ENCODE results near the gene RAD50. TPM values are rescaled to one million over a fixed set of nuclear protein-coding genes. Genes with fewer than 3 reads are reported as not detected.

RAD50 gene
- total and polyA plus RNA-seq, 2 donors (not counting 1 experiment from before 2014, with no cell fraction given), result 21.5 to 35.7 TPM

DNA sequence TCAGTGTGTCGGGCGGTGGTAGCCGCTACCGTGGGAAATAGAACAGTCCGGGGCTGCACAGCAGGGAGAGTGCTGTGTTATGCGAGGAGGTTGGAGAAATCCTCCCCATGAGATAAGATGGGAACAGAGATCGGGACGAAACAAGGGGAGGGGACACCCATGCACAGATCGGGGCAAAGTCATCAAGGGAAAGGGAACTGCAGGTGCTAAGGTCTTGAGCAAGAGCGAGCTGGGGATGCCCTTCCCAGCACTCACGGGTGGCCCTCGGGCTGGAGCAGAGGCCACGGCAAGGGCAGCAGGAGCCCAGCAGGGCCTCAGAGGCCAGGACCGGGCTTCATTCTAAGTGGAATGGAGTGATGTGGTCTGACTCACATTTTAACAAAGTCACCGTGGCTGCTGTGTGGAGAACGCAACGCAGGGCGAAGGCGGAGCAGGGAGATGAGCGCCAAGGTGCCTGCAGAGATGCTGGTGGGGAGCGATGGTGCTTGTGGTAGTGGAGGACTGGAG lies 108.8 kb downstream of the RAD50 start:
- DNase-seq (ENCODE audit: low read depth in 2 of 2), result no peak

DNA sequence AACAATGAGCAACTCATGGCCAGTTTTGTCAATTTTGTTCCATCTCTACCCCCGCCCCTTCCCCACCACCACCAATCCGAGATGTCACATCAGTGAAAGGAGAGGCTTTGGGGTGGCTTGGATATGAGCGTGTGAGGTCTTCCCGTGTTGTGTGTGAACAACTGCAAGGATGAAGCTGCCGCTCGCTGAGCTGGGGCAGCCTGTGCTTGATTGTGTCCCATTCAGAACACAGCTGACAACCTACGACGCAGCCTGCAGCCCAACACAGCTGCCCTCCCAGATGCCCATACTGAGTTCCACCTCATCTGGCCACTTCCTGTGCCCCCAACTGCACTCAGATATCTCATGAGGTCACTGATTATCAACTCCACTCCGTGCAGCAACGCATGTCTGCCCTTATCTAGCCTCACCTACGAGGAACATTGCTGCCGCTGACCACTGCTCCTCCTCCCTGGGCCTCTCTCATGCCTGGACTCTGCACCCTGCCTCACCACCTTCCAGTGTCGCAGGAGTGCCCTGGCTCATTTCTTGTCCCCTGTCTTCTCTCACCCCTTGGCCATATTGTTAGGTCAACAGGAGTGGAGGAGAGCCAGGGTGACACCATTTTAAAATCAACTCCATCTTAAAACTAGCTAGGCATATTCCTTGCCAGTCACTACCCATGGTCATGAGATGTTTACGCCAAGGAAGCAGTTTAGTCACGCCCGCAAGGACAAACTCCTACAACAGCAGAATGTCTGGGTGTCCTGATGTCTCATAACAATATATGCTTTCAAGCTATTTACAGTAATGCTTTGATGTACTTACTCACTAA lies 109.7 kb downstream of the RAD50 start:
- H3K27ac ChIP-seq (ENCODE audit: insufficient read depth, low read length), result no peak overlapping the region
- DNase-seq (ENCODE audit: low read depth in 2 of 2), result no peak
- H3K4me2 ChIP-seq (ENCODE audit: extremely low read depth, insufficient read depth, low read length), result no peak overlapping the region
- no peak overlapping the region for H2AFZ ChIP-seq (ENCODE audit: low read length)
- no peaks in the 10 kb centered on the region for H3K79me2 ChIP-seq (ENCODE audit: control insufficient read depth, insufficient read depth, low read length)
- no peaks in the 10 kb centered on the region for H3K36me3 ChIP-seq (ENCODE audit: control insufficient read depth, insufficient read depth, low read length)
- TF ChIP-seq, protein P1, sequence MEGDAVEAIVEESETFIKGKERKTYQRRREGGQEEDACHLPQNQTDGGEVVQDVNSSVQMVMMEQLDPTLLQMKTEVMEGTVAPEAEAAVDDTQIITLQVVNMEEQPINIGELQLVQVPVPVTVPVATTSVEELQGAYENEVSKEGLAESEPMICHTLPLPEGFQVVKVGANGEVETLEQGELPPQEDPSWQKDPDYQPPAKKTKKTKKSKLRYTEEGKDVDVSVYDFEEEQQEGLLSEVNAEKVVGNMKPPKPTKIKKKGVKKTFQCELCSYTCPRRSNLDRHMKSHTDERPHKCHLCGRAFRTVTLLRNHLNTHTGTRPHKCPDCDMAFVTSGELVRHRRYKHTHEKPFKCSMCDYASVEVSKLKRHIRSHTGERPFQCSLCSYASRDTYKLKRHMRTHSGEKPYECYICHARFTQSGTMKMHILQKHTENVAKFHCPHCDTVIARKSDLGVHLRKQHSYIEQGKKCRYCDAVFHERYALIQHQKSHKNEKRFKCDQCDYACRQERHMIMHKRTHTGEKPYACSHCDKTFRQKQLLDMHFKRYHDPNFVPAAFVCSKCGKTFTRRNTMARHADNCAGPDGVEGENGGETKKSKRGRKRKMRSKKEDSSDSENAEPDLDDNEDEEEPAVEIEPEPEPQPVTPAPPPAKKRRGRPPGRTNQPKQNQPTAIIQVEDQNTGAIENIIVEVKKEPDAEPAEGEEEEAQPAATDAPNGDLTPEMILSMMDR (conservative IDR thresholded peaks at IDR 0.05 in 1 of 2, IDR thresholded peaks at IDR 0.05 in 1 of 2; ENCODE audit: low read depth in 1 of 2, low read length in 2 of 2), result no peak
- no peak for TF ChIP-seq EZH2 (IDR thresholded peaks at IDR 0.05; ENCODE audit: low read length, missing control alignments)
- H3K9ac ChIP-seq (ENCODE audit: insufficient read depth, low read length), result no peak overlapping the region
- H4K20me1 ChIP-seq (ENCODE audit: control insufficient read depth, extremely low read depth, insufficient read depth, low read length), result no peaks in the 10 kb centered on the region
- H3K9me3 ChIP-seq (ENCODE audit: control insufficient read depth, insufficient read depth, low read depth, low read length), result no peaks in the 10 kb centered on the region
- no peaks in the 10 kb centered on the region for H3K27me3 ChIP-seq (ENCODE audit: control insufficient read depth, insufficient read depth, low read length)
- H3K4me1 ChIP-seq (ENCODE audit: control insufficient read depth, extremely low read depth, insufficient read depth, low read length), result peaks cover 2% of the 10 kb centered on the region
- no peak overlapping the region for H3K4me3 ChIP-seq (replicated peaks in 1 of 4; ENCODE audit: control extremely low read depth in 1 of 4, insufficient read depth in 1 of 4, low read depth in 3 of 4, low read length in 4 of 4)

More for the DNA sequence above, 108.8 kb downstream of the RAD50 start:
- Histone ChIP-seq H4K20me1 (ENCODE audit: control insufficient read depth, extremely low read depth, insufficient read depth, low read length) (no peaks in the 10 kb centered on the region), H3K9ac (ENCODE audit: insufficient read depth, low read length) (no peak overlapping the region), H3K27ac (ENCODE audit: insufficient read depth, low read length) (no peak overlapping the region), H3K4me2 (ENCODE audit: extremely low read depth, insufficient read depth, low read length) (no peak overlapping the region), H3K79me2 (ENCODE audit: control insufficient read depth, insufficient read depth, low read length) (no peaks in the 10 kb centered on the region), H3K4me1 (ENCODE audit: control insufficient read depth, extremely low read depth, insufficient read depth, low read length) (peaks cover 2% of the 10 kb centered on the region), H3K9me3 (ENCODE audit: control insufficient read depth, insufficient read depth, low read depth, low read length) (no peaks in the 10 kb centered on the region), H3K36me3 (ENCODE audit: control insufficient read depth, insufficient read depth, low read length) (no peaks in the 10 kb centered on the region), H3K27me3 (ENCODE audit: control insufficient read depth, insufficient read depth, low read length) (no peaks in the 10 kb centered on the region), H2AFZ (ENCODE audit: low read length) (no peak overlapping the region), H3K4me3 (replicated peaks in 1 of 4; ENCODE audit: control extremely low read depth in 1 of 4, insufficient read depth in 1 of 4, low read depth in 3 of 4, low read length in 4 of 4) (no peak overlapping the region)
- TF ChIP-seq, protein P1 (conservative IDR thresholded peaks at IDR 0.05 in 1 of 2, IDR thresholded peaks at IDR 0.05 in 1 of 2; ENCODE audit: low read depth in 1 of 2, low read length in 2 of 2), result no peak
- TF ChIP-seq EZH2 (IDR thresholded peaks at IDR 0.05; ENCODE audit: low read length, missing control alignments), result no peak

DNA sequence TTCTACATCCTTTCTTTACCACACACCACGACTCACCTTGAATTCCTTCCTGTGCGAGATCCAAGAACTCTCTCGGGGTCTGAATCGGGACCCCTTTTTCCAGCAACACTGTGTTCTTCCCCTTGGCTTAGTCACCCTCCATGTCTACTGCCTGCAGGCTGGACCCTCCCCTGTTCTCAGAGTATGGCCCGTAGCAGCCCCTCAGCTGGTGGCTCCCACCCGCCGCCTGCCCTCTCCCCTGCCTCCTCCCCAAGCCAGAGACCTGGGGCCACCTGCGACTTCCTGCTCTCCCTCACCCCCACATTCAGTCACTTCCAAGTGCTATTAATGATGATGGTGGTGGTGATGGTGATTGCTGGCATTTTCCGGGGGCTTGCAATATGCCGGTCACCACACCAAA lies 110.5 kb downstream of the RAD50 start:
- H4K20me1 ChIP-seq (ENCODE audit: control insufficient read depth, extremely low read depth, insufficient read depth, low read length), result no peaks in the 10 kb centered on the region
- TF ChIP-seq EZH2 (IDR thresholded peaks at IDR 0.05; ENCODE audit: low read length, missing control alignments), result no peak
- TF ChIP-seq, protein P1 (conservative IDR thresholded peaks at IDR 0.05 in 1 of 2, IDR thresholded peaks at IDR 0.05 in 1 of 2; ENCODE audit: low read depth in 1 of 2, low read length in 2 of 2), result no peak
- H3K27me3 ChIP-seq (ENCODE audit: control insufficient read depth, insufficient read depth, low read length), result no peaks in the 10 kb centered on the region
- no peak overlapping the region for H2AFZ ChIP-seq (ENCODE audit: low read length)
- H3K27ac ChIP-seq (ENCODE audit: insufficient read depth, low read length), result no peak overlapping the region
- H3K4me3 ChIP-seq (replicated peaks in 1 of 4; ENCODE audit: control extremely low read depth in 1 of 4, insufficient read depth in 1 of 4, low read depth in 3 of 4, low read length in 4 of 4), result no peak overlapping the region
- no peaks in the 10 kb centered on the region for H3K9me3 ChIP-seq (ENCODE audit: control insufficient read depth, insufficient read depth, low read depth, low read length)
- peaks cover 2% of the 10 kb centered on the region for H3K4me1 ChIP-seq (ENCODE audit: control insufficient read depth, extremely low read depth, insufficient read depth, low read length)
- H3K4me2 ChIP-seq (ENCODE audit: extremely low read depth, insufficient read depth, low read length), result no peak overlapping the region
- H3K9ac ChIP-seq (ENCODE audit: insufficient read depth, low read length), result no peak overlapping the region
- no peak for DNase-seq (ENCODE audit: low read depth in 2 of 2)
- H3K36me3 ChIP-seq (ENCODE audit: control insufficient read depth, insufficient read depth, low read length), result no peaks in the 10 kb centered on the region
- H3K79me2 ChIP-seq (ENCODE audit: control insufficient read depth, insufficient read depth, low read length), result no peaks in the 10 kb centered on the region

All from fibroblast of lung (primary cell).